Suprapubic skin (tissue), 4 donors: ENCODE measurements around the gene FOXN3. TPM values are rescaled to one million over a fixed set of nuclear protein-coding genes. Genes with fewer than 3 reads are reported as not detected.

Experiments
- DNase-seq, 2 donors: peaks; one replicate each; pipeline ENCODE4 v3.0.0-alpha.2; 2019; ENCODE audit warnings: low spot score in 2 of 2
- H3K27ac ChIP-seq: fragments of 200-600 bp; sonication (generic); one replicate; pipeline ENCODE4 v1.5.1; 2019
- H3K27me3 ChIP-seq: fragments of 200-600 bp; sonication (generic); one replicate; pipeline ENCODE4 v1.5.1; 2019
- H3K36me3 ChIP-seq: fragments of 200-600 bp; sonication (generic); one replicate; pipeline ENCODE4 v1.5.1; 2019
- H3K4me1 ChIP-seq: fragments of 200-600 bp; sonication (generic); one replicate; pipeline ENCODE4 v1.5.1; 2019
- H3K4me3 ChIP-seq: fragments of 200-600 bp; sonication (generic); one replicate; pipeline ENCODE4 v1.5.1; 2019; ENCODE audit warnings: mild to moderate bottlenecking
- H3K9me3 ChIP-seq: fragments of 200-600 bp; sonication (generic); one replicate; pipeline ENCODE4 v1.5.1; 2019
- EP300 ChIP-seq: sonication (generic); formaldehyde crosslinking; IDR thresholded peaks from one replicate; pipeline ENCODE4 v1.6.1; 2017; ENCODE audit warnings: antibody characterized with exemption
- POLR2A ChIP-seq, 2 donors: fragments of 450-650 bp; IDR thresholded peaks; one replicate each; pipeline ENCODE4 v1.6.1; 2017; ENCODE audit warnings: antibody characterized with exemption in 2 of 2, mild to moderate bottlenecking in 2 of 2, moderate library complexity in 2 of 2
- POLR2AphosphoS5 ChIP-seq, 3 donors: sonication (generic); formaldehyde crosslinking; IDR thresholded peaks; one replicate each; pipeline ENCODE4 v1.6.1; 2017; ENCODE audit warnings: antibody characterized with exemption in 3 of 3
- WGBS: methylation state at CpG from one replicate; pipeline ENCODE4 v1.1.5; 2018; 5-methylcytosine and 5-hydroxymethylcytosine counted together
- total RNA-seq, 4 donors: library from RNA; depleted of rRNA; stranded (reverse); fragments of >200 nt; gene quantifications; one replicate each; pipeline ENCODE4 v1.1.0, GENCODE V29; 2016
- TF ChIP-seq, protein P1 (sequence below), 2 donors: fragments of 200-600 bp in 1 of 2; fragments of 450-650 bp in 1 of 2; sonication (generic) in 1 of 2; IDR thresholded peaks; one replicate each; pipeline ENCODE4 v1.5.1; 2016 to 2019; ENCODE audit warnings: antibody characterized with exemption in 2 of 2, mild to moderate bottlenecking in 1 of 2, moderate library complexity in 1 of 2

The FOXN3 gene
- total RNA-seq, 4 donors from 2014 or later: 117 to 272 (median 172) TPM

DNA sequence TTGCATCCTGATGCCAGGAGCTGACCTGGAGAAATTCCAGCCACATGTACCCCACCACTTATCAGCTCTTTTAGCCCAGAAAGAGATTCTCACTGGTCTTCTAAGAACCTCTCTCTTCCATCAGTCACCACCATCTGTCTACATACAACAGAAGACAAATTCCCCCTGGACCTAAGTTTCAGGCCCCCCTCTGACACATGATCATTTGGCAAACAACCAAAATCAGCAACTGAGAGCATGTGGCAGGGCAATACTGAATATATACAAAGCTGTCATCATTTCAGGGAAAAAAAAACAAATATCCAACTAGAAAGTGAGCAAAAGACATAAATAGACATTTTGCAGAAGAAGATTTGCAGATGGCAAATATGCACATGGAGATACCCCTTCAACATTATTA lies 180.2 kb downstream of the FOXN3 start:
- H3K27ac ChIP-seq: no peak overlapping the region
- TF ChIP-seq, protein P1, sequence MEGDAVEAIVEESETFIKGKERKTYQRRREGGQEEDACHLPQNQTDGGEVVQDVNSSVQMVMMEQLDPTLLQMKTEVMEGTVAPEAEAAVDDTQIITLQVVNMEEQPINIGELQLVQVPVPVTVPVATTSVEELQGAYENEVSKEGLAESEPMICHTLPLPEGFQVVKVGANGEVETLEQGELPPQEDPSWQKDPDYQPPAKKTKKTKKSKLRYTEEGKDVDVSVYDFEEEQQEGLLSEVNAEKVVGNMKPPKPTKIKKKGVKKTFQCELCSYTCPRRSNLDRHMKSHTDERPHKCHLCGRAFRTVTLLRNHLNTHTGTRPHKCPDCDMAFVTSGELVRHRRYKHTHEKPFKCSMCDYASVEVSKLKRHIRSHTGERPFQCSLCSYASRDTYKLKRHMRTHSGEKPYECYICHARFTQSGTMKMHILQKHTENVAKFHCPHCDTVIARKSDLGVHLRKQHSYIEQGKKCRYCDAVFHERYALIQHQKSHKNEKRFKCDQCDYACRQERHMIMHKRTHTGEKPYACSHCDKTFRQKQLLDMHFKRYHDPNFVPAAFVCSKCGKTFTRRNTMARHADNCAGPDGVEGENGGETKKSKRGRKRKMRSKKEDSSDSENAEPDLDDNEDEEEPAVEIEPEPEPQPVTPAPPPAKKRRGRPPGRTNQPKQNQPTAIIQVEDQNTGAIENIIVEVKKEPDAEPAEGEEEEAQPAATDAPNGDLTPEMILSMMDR (IDR thresholded peaks at IDR 0.05): no peak
- TF ChIP-seq POLR2AphosphoS5 (IDR thresholded peaks at IDR 0.05) (no peak), EP300 (no peak)
- DNase-seq: no peak
- no peaks in the 10 kb centered on the region for H3K27me3 ChIP-seq
- no peaks in the 10 kb centered on the region for H3K36me3 ChIP-seq
- no peaks in the 10 kb centered on the region for H3K4me1 ChIP-seq
- H3K9me3 ChIP-seq: no peaks in the 10 kb centered on the region
- H3K4me3 ChIP-seq: no peak overlapping the region

DNA sequence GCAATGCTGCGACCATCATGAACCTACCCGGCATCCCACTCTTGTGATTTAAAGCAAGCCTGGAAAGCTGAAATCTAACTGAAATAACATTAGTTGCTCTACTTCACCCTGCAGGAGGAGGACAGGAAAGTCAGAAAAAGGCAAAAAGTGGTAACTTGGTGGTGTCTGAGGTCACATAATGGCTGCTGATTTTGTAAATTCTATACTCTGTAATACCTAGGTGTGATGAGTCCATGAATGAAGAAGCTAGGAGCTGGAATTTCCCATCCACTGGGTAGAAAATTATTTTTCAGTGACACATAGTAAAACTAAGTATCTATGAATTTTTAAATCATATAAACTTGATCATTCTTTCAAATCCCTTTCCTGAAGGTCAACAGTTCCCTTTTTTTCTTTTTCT lies 183.8 kb downstream of the FOXN3 start:
- Histone ChIP-seq H3K36me3 (no peaks in the 10 kb centered on the region), H3K27ac (no peak overlapping the region)
- TF ChIP-seq EP300 (no peak), POLR2AphosphoS5 (IDR thresholded peaks at IDR 0.05) (no peak), POLR2A (IDR thresholded peaks at IDR 0.05) (no peak)
- TF ChIP-seq, protein P1 (IDR thresholded peaks at IDR 0.05): no peak

GRCh38 chr14:89232265-89233070 lies 184.6 kb downstream of the FOXN3 start:
- TF ChIP-seq POLR2AphosphoS5 (IDR thresholded peaks at IDR 0.05) (no peak), POLR2A (IDR thresholded peaks at IDR 0.05) (no peak), EP300 (no peak)
- TF ChIP-seq, protein P1 (IDR thresholded peaks at IDR 0.05): no peak
- no peak for DNase-seq
- Histone ChIP-seq H3K27ac (no peak overlapping the region), H3K4me3 (no peak overlapping the region), H3K27me3 (no peaks in the 10 kb centered on the region), H3K36me3 (no peaks in the 10 kb centered on the region), H3K4me1 (peaks cover 11% of the 10 kb centered on the region), H3K9me3 (no peaks in the 10 kb centered on the region)
- WGBS: 85% methylated on average over 18 of the region's 18 CpGs

More for the DNA sequence above, 183.8 kb downstream of the FOXN3 start:
- no peak for DNase-seq
- WGBS: 100% methylated on average over 2 of the region's 2 CpGs
- no peaks in the 10 kb centered on the region for H3K9me3 ChIP-seq
- H3K27me3 ChIP-seq: no peaks in the 10 kb centered on the region
- peaks cover 7% of the 10 kb centered on the region for H3K4me1 ChIP-seq
- no peak overlapping the region for H3K4me3 ChIP-seq

DNA sequence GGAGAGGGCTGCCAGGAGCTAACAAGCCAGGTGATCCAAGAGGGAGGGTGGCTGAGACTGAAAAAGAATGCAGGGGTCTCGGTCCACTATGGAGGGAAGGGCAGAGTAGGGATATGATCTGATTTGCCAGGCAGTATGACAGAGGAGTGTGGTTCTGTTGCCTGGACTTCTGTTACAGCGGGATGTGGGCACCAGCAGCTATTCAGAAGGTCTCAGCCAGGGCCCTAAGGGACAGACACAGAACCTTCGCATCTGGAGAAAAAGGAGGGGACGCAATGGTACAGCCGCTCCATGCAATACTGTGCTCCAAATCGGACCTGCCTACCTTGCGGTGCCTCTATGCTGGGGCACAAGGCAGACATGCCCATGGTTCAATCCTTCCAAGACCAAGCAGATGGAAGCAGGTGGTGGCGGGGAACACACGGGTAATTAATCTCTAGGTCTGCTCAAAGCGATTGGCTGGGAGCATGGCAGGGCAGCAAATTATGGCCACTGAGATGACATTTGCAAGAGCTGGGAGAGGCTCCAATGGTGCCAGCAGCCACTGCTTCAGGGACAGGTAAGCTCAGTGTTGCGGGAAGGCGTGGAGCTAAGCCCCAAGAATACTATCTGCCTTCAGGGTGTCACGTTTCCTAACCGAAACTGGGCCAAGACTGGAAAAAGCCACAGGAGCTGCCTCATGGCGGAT lies 185.5 kb downstream of the FOXN3 start:
- no peak for DNase-seq
- peaks cover 20% of the 10 kb centered on the region for H3K4me1 ChIP-seq
- no peaks in the 10 kb centered on the region for H3K9me3 ChIP-seq
- no peaks in the 10 kb centered on the region for H3K27me3 ChIP-seq
- no peaks in the 10 kb centered on the region for H3K36me3 ChIP-seq
- TF ChIP-seq POLR2AphosphoS5 (IDR thresholded peaks at IDR 0.05) (no peak), EP300 (no peak), POLR2A (IDR thresholded peaks at IDR 0.05) (no peak)
- TF ChIP-seq, protein P1 (IDR thresholded peaks at IDR 0.05): no peak
- no peak overlapping the region for H3K4me3 ChIP-seq
- no peak overlapping the region for H3K27ac ChIP-seq
- WGBS: 92% methylated on average over 15 of the region's 15 CpGs

DNA sequence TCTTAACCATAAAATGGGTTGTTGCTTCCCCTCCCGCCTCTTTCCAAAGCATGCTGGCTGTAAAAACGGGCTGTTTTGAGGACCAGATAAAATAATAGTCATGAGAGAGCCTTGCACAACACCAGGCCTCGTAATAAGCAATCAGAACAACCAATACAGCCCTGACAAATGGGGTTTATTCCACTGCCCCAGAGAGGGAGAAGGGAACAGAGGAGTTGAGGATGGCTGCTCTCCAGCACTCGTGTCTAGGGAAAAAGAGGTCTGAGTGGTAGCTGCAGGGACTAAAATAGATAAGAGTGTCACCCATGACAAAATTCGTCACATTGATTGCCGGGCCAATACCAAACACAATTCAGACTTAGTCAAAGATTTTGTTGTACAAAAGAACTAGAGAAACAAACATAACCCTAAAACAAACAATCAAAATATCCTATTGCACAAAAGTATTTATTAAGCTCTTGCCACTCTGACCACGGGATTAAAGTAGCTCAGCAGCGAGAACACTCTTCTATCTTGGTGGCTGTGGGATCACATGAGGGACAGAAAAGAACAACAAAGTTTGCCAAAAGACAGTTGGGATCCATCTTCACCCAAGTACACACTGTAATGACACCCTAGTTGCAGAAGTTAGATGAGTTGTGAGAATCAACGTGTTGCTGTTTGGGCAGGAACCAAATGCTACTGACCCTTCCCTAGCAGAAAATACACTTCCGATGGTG lies 188.0 kb downstream of the FOXN3 start:
- Histone ChIP-seq H3K36me3 (no peaks in the 10 kb centered on the region), H3K27ac (no peak overlapping the region), H3K4me1 (peaks cover 25% of the 10 kb centered on the region), H3K27me3 (no peaks in the 10 kb centered on the region), H3K4me3 (no peak overlapping the region), H3K9me3 (no peaks in the 10 kb centered on the region)
- no peak for DNase-seq
- no peak for TF ChIP-seq POLR2A (IDR thresholded peaks at IDR 0.05)
- TF ChIP-seq EP300: no peak
- TF ChIP-seq, protein P1 (IDR thresholded peaks at IDR 0.05): no peak
- no peak for TF ChIP-seq POLR2AphosphoS5 (IDR thresholded peaks at IDR 0.05)
- WGBS: 75% methylated on average over 10 of the region's 10 CpGs
